ENCODE results near the gene PIPOX.

DNA sequence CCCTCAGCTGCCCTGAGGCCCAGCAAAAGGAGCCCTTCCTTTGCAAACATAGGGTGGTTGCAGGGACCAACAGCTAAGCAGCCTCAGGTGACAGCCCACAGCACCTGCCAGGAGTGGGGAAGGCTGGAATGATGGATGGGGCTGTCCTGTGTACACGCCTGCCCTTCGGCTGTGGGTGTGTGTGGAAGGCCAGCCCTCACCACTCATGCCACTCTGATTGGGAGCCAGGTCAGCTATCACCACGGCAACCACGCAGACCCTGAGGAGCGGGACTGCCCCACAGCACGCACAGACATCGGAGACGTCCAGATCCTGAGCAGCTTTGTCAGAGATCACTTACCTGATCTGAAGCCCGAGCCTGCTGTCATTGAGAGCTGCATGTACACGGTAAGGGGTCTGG lies 11.9 kb downstream of the PIPOX start:
- TF ChIP-seq EZH2 (IDR thresholded peaks at IDR 0.05; ENCODE audit: insufficient read depth, poor library complexity, severe bottlenecking) (no peak), EZH2phosphoT487 (IDR thresholded peaks at IDR 0.05; ENCODE audit: insufficient read depth, low read depth) (no peak)
